Mesodermal cell (in vitro differentiated cells): Measurements from ENCODE around the gene SPRED2.
A peak's percentile ranks its signal among the peaks of the same experiment; 100 is the strongest.

Source experiments
- H3K27ac ChIP-seq: 2 replicates; pipeline ENCODE4 v1.7.0; 2013; ENCODE audit warnings: mild to moderate bottlenecking, low read depth, low read length, moderate library complexity; ENCODE audit not compliant: severe bottlenecking
- H3K36me3 ChIP-seq: 2 replicates; pipeline ENCODE4 v1.7.1; 2013; ENCODE audit warnings: mild to moderate bottlenecking, low read length, moderate library complexity; ENCODE audit not compliant: control insufficient read depth, insufficient read depth
- H3K4me1 ChIP-seq: one replicate; pipeline ENCODE4 v1.7.1; 2013; ENCODE audit warnings: mild to moderate bottlenecking, low read length; ENCODE audit not compliant: insufficient read depth, control insufficient read depth, poor library complexity, severe bottlenecking
- H3K4me3 ChIP-seq: 2 replicates; pipeline ENCODE4 v1.7.0; 2013; ENCODE audit warnings: low read length, control low read depth, mild to moderate bottlenecking; ENCODE audit not compliant: insufficient read depth, poor library complexity, severe bottlenecking; ENCODE audit errors: extremely low read depth
- H3K9me3 ChIP-seq: 2 replicates; pipeline ENCODE4 v1.7.1; 2013; ENCODE audit warnings: mild to moderate bottlenecking, low read length, moderate library complexity; ENCODE audit not compliant: control insufficient read depth
- WGBS, 2 experiments: methylation state at CpG; one replicate each; pipeline ENCODE4 v1.1.5; 2013; ENCODE audit warnings: missing lambda C conversion rate in 2 of 2; ENCODE audit not compliant: insufficient coverage in 2 of 2; 5-methylcytosine and 5-hydroxymethylcytosine counted together

Gene SPRED2

GRCh38 chr2:65395621-65396347 lies 36.6 kb downstream of the SPRED2 start:
- 94 to 100% methylated on average over 2 of the region's 5 CpGs for WGBS, 2 experiments
- peaks cover 26% of the 10 kb centered on the region for H3K4me1 ChIP-seq
- peaks cover 7% of the 10 kb centered on the region for H3K36me3 ChIP-seq
- H3K27ac ChIP-seq = no peak overlapping the region
- no peak overlapping the region for H3K4me3 ChIP-seq
- H3K9me3 ChIP-seq = no peaks in the 10 kb centered on the region

- no peak overlapping the region for H3K4me3 ChIP-seq
- H3K36me3 ChIP-seq = peaks cover 3% of the 10 kb centered on the region
- 61 to 93% methylated on average over 2 to 3 of the region's 3 CpGs for WGBS, 2 experiments
- H3K27ac ChIP-seq = no peak overlapping the region
- peaks cover 41% of the 10 kb centered on the region for H3K4me1 ChIP-seq
- H3K9me3 ChIP-seq = no peaks in the 10 kb centered on the region
These were observed 38.5 kb downstream of the SPRED2 start for GRCh38 chr2:65393743-65394422.

GRCh38 chr2:65393046-65393445 lies 39.4 kb downstream of the SPRED2 start:
- H3K36me3 ChIP-seq = no peaks in the 10 kb centered on the region
- peaks cover 49% of the 10 kb centered on the region for H3K4me1 ChIP-seq
- WGBS, 2 experiments = 93 to 100% methylated on average over 2 to 3 of the region's 3 CpGs
- no peak overlapping the region for H3K27ac ChIP-seq
- H3K4me3 ChIP-seq = no peak overlapping the region
- H3K9me3 ChIP-seq = no peaks in the 10 kb centered on the region

GRCh38 chr2:65392609-65393008 lies 39.8 kb downstream of the SPRED2 start:
- Histone ChIP-seq H3K4me3 (no peak overlapping the region), H3K9me3 (no peaks in the 10 kb centered on the region), H3K36me3 (no peaks in the 10 kb centered on the region), H3K4me1 (peaks cover 46% of the 10 kb centered on the region), H3K27ac (no peak overlapping the region)
- no CpG with 5 or more reads among the region's 5 CpGs for WGBS, 2 experiments

GRCh38 chr2:65390134-65390533 lies 42.3 kb downstream of the SPRED2 start:
- Histone ChIP-seq H3K4me1 (peaks cover 27% of the 10 kb centered on the region), H3K9me3 (no peaks in the 10 kb centered on the region), H3K27ac (no peak overlapping the region), H3K36me3 (peaks cover 9% of the 10 kb centered on the region), H3K4me3 (no peak overlapping the region)
- WGBS, 2 experiments = 90 to 96% methylated on average over 3 to 4 of the region's 6 CpGs

- Histone ChIP-seq H3K27ac (peak overlapping the region; percentile 33), H3K4me3 (no peak overlapping the region), H3K4me1 (peaks cover 27% of the 10 kb centered on the region), H3K36me3 (peaks cover 11% of the 10 kb centered on the region), H3K9me3 (no peaks in the 10 kb centered on the region)
- WGBS, 2 experiments = 100% methylated on average over 1 of the region's 1 CpG; no CpG with 5 or more reads in 1 of the 2 experiments
These were observed 42.9 kb downstream of the SPRED2 start for GRCh38 chr2:65389476-65389875.

- 60 to 68% methylated on average over 1 to 2 of the region's 3 CpGs for WGBS, 2 experiments
- no peaks in the 10 kb centered on the region for H3K9me3 ChIP-seq
- peaks cover 15% of the 10 kb centered on the region for H3K36me3 ChIP-seq
- H3K4me1 ChIP-seq = peaks cover 34% of the 10 kb centered on the region
- no peak overlapping the region for H3K4me3 ChIP-seq
- peak overlapping the region; percentile 33 for H3K27ac ChIP-seq
These were observed 43.6 kb downstream of the SPRED2 start for GRCh38 chr2:65388596-65389390.

GRCh38 chr2:65388051-65388531 lies 44.3 kb downstream of the SPRED2 start:
- Histone ChIP-seq H3K36me3 (peaks cover 19% of the 10 kb centered on the region), H3K4me3 (no peak overlapping the region), H3K4me1 (peaks cover 41% of the 10 kb centered on the region), H3K27ac (no peak overlapping the region), H3K9me3 (no peaks in the 10 kb centered on the region)
- WGBS, 2 experiments = 98 to 99% methylated on average over 16 of the region's 16 CpGs

GRCh38 chr2:65386989-65387388 lies 45.4 kb downstream of the SPRED2 start:
- Histone ChIP-seq H3K36me3 (peaks cover 19% of the 10 kb centered on the region), H3K4me3 (no peak overlapping the region), H3K4me1 (peaks cover 52% of the 10 kb centered on the region), H3K9me3 (no peaks in the 10 kb centered on the region), H3K27ac (no peak overlapping the region)
- 93 to 100% methylated on average over 2 of the region's 4 CpGs for WGBS, 2 experiments

GRCh38 chr2:65386344-65386743 lies 46.1 kb downstream of the SPRED2 start:
- H3K36me3 ChIP-seq = peaks cover 19% of the 10 kb centered on the region
- H3K27ac ChIP-seq = no peak overlapping the region
- peaks cover 57% of the 10 kb centered on the region for H3K4me1 ChIP-seq
- H3K4me3 ChIP-seq = no peak overlapping the region
- H3K9me3 ChIP-seq = no peaks in the 10 kb centered on the region
- 95% methylated on average over 2 of the region's 3 CpGs; no CpG with 5 or more reads in 1 of the 2 experiments for WGBS, 2 experiments
